OCI-LY7 (cell line): ENCODE data around the gene SLC38A9. TPM values are rescaled to one million over a fixed set of nuclear protein-coding genes. Genes with fewer than 3 reads are reported as not detected.

Source experiments
- BruUV-seq: library from RNA; stranded (reverse); fragments of 400-500 nt; replicated peaks from 2 replicates; lab custom pipeline; 2021; lab: Mats Ljungman, UMichigan
- CTCF ChIA-PET: fragments of 300-600 bp; sonication (Branson Sonifier 250); formaldehyde crosslinking; loops from one replicate; lab custom pipeline; 2022; ENCODE audit warnings: antibody characterized with exemption; ENCODE audit not compliant: unreplicated experiment; lab: Charles Lee
- POLR2A ChIA-PET: fragments of 300-600 bp; sonication (Branson Sonifier 250); formaldehyde crosslinking; loops from one replicate; lab custom pipeline; 2022; ENCODE audit warnings: antibody characterized with exemption; lab: Charles Lee
- DNase-seq: peaks from one replicate; pipeline ENCODE4 v3.0.0-alpha.2; 2015; ENCODE audit warnings: low spot score
- H2AFZ ChIP-seq: fragments of 200-600 bp; sonication (generic), shearing (Covaris generic); 2 replicates; pipeline ENCODE4 v1.6.1; 2014; ENCODE audit warnings: mild to moderate bottlenecking, antibody characterized with exemption, low read length, moderate library complexity
- H3K27ac ChIP-seq: fragments of 200-600 bp; sonication (generic); 2 replicates; pipeline ENCODE4 v1.5.1; 2014; ENCODE audit warnings: mixed run types, low read depth, mild to moderate bottlenecking, moderate library complexity, low read length, inconsistent platforms; ENCODE audit not compliant: poor library complexity, severe bottlenecking
- H3K36me3 ChIP-seq: fragments of 200-600 bp; sonication (generic); 2 replicates; pipeline ENCODE4 v1.6.1; 2014; ENCODE audit warnings: mild to moderate bottlenecking, antibody characterized with exemption, low read length, moderate library complexity, mixed read lengths; ENCODE audit not compliant: insufficient read depth
- H3K4me1 ChIP-seq: fragments of 200-600 bp; sonication (generic); 2 replicates; pipeline ENCODE4 v1.5.1; 2014; ENCODE audit warnings: mild to moderate bottlenecking, low read length; ENCODE audit not compliant: insufficient read depth, poor library complexity, severe bottlenecking
- H3K4me2 ChIP-seq: fragments of 200-600 bp; sonication (generic); 2 replicates; pipeline ENCODE4 v1.6.1; 2014; ENCODE audit warnings: mild to moderate bottlenecking, low read length
- H3K4me3 ChIP-seq: fragments of 200-600 bp; sonication (generic); 2 replicates; pipeline ENCODE4 v1.5.1; 2014; ENCODE audit warnings: mild to moderate bottlenecking, low read depth, low read length; ENCODE audit not compliant: poor library complexity, severe bottlenecking
- H3K79me2 ChIP-seq: fragments of 200-600 bp; sonication (generic); 2 replicates; pipeline ENCODE4 v1.6.1; 2016; ENCODE audit warnings: low read depth, mild to moderate bottlenecking, low read length, moderate library complexity, mixed read lengths; ENCODE audit not compliant: insufficient read depth
- H3K9me2 ChIP-seq: fragments of 200-600 bp; sonication (generic); 2 replicates; pipeline ENCODE4 v1.6.1; 2016; ENCODE audit warnings: mild to moderate bottlenecking, low read length, mixed read lengths; ENCODE audit not compliant: insufficient read depth
- H3K9me3 ChIP-seq: fragments of 200-600 bp; sonication (generic); 2 replicates; pipeline ENCODE4 v1.6.1; 2014; ENCODE audit warnings: mild to moderate bottlenecking, mixed run types, low read length, mixed read lengths
- H4K20me1 ChIP-seq: fragments of 200-600 bp; sonication (generic); 2 replicates; pipeline ENCODE4 v1.6.1; 2014; ENCODE audit warnings: mild to moderate bottlenecking, antibody characterized with exemption, low read length, moderate library complexity, mixed read lengths; ENCODE audit not compliant: insufficient read depth
- EZH2phosphoT487 ChIP-seq: fragments of 200-600 bp; sonication (generic); IDR thresholded peaks from 2 replicates; pipeline ENCODE4 v1.6.1; 2018; ENCODE audit warnings: low read depth, borderline replicate concordance, mild to moderate bottlenecking, mixed run types, antibody characterized with exemption, low read length, moderate library complexity, mixed read lengths
- intact Hi-C: fragments of 100-400 bp; cut with micrococcal nuclease; formaldehyde crosslinking; loops from one replicate; pipeline ENCODE4 v1.10.0; 2022; ENCODE audit not compliant: unreplicated experiment
- total RNA-seq, 2 experiments: library from RNA; depleted of rRNA in 1 of 2; stranded (reverse); fragments of >200 nt in 1 of 2; shearing (Covaris generic) in 1 of 2; gene quantifications; 2 replicates each; pipeline ENCODE4 v1.2.3, GENCODE V29; 2014 to 2022
- TF ChIP-seq, protein P1 (sequence below): fragments of 200-600 bp; sonication (generic); conservative IDR thresholded peaks from 2 replicates; pipeline ENCODE4 v1.5.1; 2014; ENCODE audit warnings: mild to moderate bottlenecking, antibody characterized with exemption, low read length, moderate library complexity, mixed read lengths

Gene SLC38A9
- total RNA-seq, 2 experiments from 2014 or later, result 20.1 to 27.7 TPM

GRCh38 chr5:55636683-55637082 is 75.4 kb downstream of the SLC38A9 start:
- Histone ChIP-seq H3K79me2 (no peaks in the 10 kb centered on the region), H3K4me2 (no peak overlapping the region), H3K4me1 (no peaks in the 10 kb centered on the region), H3K9me2 (no peaks in the 10 kb centered on the region), H4K20me1 (no peaks in the 10 kb centered on the region), H3K27ac (no peak overlapping the region), H2AFZ (no peak overlapping the region), H3K36me3 (no peaks in the 10 kb centered on the region), H3K9me3 (no peaks in the 10 kb centered on the region), H3K4me3 (no peak overlapping the region)
- DNase-seq, result no peak
- intact Hi-C loops, result no loop called here
- ChIA-PET CTCF (no interaction called here), POLR2A (interaction anchor here (1.3 to 1.6 kb wide), 2 partner anchors 9 to 17 kb away, joined by 4 to 7 read pairs; no protein-coding TSS in a partner anchor)
- TF ChIP-seq, protein P1, sequence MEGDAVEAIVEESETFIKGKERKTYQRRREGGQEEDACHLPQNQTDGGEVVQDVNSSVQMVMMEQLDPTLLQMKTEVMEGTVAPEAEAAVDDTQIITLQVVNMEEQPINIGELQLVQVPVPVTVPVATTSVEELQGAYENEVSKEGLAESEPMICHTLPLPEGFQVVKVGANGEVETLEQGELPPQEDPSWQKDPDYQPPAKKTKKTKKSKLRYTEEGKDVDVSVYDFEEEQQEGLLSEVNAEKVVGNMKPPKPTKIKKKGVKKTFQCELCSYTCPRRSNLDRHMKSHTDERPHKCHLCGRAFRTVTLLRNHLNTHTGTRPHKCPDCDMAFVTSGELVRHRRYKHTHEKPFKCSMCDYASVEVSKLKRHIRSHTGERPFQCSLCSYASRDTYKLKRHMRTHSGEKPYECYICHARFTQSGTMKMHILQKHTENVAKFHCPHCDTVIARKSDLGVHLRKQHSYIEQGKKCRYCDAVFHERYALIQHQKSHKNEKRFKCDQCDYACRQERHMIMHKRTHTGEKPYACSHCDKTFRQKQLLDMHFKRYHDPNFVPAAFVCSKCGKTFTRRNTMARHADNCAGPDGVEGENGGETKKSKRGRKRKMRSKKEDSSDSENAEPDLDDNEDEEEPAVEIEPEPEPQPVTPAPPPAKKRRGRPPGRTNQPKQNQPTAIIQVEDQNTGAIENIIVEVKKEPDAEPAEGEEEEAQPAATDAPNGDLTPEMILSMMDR, result no peak
- no peak for TF ChIP-seq EZH2phosphoT487
- no TSS peak for BruUV-seq

- BruUV-seq, result no TSS peak
- Histone ChIP-seq H3K4me1 (no peaks in the 10 kb centered on the region), H3K9me3 (no peaks in the 10 kb centered on the region), H2AFZ (no peak overlapping the region), H4K20me1 (no peaks in the 10 kb centered on the region), H3K79me2 (no peaks in the 10 kb centered on the region), H3K36me3 (no peaks in the 10 kb centered on the region), H3K4me2 (no peak overlapping the region), H3K9me2 (no peaks in the 10 kb centered on the region), H3K4me3 (no peak overlapping the region), H3K27ac (no peak overlapping the region)
- ChIA-PET POLR2A (interaction anchor here (0.6 to 1.6 kb wide), 7 partner anchors 8 to 443 kb away, joined by 3 to 7 read pairs (median 4); no protein-coding TSS in a partner anchor), CTCF (no interaction called here)
- no peak for DNase-seq
- TF ChIP-seq, protein P1, result no peak
- TF ChIP-seq EZH2phosphoT487, result no peak
- intact Hi-C loops, result no loop called here
Observed at GRCh38 chr5:55636177-55636576, 75.9 kb downstream of the SLC38A9 start.

- ChIA-PET CTCF (no interaction called here), POLR2A (interaction anchor here (0.7 kb wide), 1 partner anchor 9 kb away, joined by 3 read pairs; no protein-coding TSS in a partner anchor)
- Histone ChIP-seq H4K20me1 (no peaks in the 10 kb centered on the region), H2AFZ (no peak overlapping the region), H3K9me2 (no peaks in the 10 kb centered on the region), H3K79me2 (no peaks in the 10 kb centered on the region), H3K9me3 (no peaks in the 10 kb centered on the region), H3K27ac (no peak overlapping the region), H3K36me3 (no peaks in the 10 kb centered on the region), H3K4me3 (no peak overlapping the region), H3K4me1 (no peaks in the 10 kb centered on the region), H3K4me2 (no peak overlapping the region)
- TF ChIP-seq, protein P1, result no peak
- TF ChIP-seq EZH2phosphoT487, result no peak
- intact Hi-C loops, result no loop called here
- DNase-seq, result no peak
- no TSS peak for BruUV-seq
Observed at GRCh38 chr5:55634866-55635265, 77.3 kb downstream of the SLC38A9 start.
